Caco-2 (cell line): ENCODE data around the gene ASB3. TPM values are rescaled to one million over a fixed set of nuclear protein-coding genes. Genes with fewer than 3 reads are reported as not detected.

Experiments used
- BruUV-seq: library from RNA; stranded (reverse); fragments of 400-500 nt; replicated peaks from 2 replicates; lab custom pipeline; 2021; lab: Mats Ljungman, UMichigan
- CTCF ChIA-PET: fragments of 300-600 bp; sonication (Branson Sonifier 250); formaldehyde crosslinking; loops from one replicate; lab custom pipeline; 2022; ENCODE audit warnings: antibody characterized with exemption; lab: Charles Lee
- POLR2A ChIA-PET: fragments of 300-600 bp; sonication (Branson Sonifier 250); formaldehyde crosslinking; loops from one replicate; lab custom pipeline; 2022; ENCODE audit warnings: antibody characterized with exemption; lab: Charles Lee
- DNase-seq, 2 experiments: peaks; one replicate each; pipeline versions ENCODE4 v3.0.0 to v3.0.0-alpha.2; 2020 to 2022
- H3K27me3 ChIP-seq: replicated peaks from 2 replicates; pipeline ENCODE4 v1.6.0; 2011; ENCODE audit warnings: low read length; ENCODE audit not compliant: control insufficient read depth, insufficient read depth
- H3K36me3 ChIP-seq: 2 replicates; pipeline ENCODE4 v1.5.1; 2011; ENCODE audit warnings: low read length; ENCODE audit not compliant: control insufficient read depth, insufficient read depth
- H3K4me1 ChIP-seq: fragments of 250-450 bp; sonication (Bioruptor Pico); 2 replicates; pipeline ENCODE4 v1.5.1; 2020; ENCODE audit warnings: mild to moderate bottlenecking
- H3K4me3 ChIP-seq: 2 replicates; pipeline ENCODE4 v1.5.1; 2011; ENCODE audit warnings: low read depth, mild to moderate bottlenecking, control low read depth, low read length
- H3K9me3 ChIP-seq: fragments of 250-450 bp; sonication (Bioruptor Pico); 2 replicates; pipeline ENCODE4 v1.5.1; 2020; ENCODE audit warnings: mild to moderate bottlenecking, moderate library complexity
- H3K27ac Mint-ChIP-seq: one replicate; pipeline ENCODE4 v1.8.0; 2022; ENCODE audit warnings: mixed read lengths; ENCODE audit not compliant: unreplicated experiment
- H3K27me3 Mint-ChIP-seq: one replicate; pipeline ENCODE4 v1.8.0; 2022; ENCODE audit warnings: mixed read lengths; ENCODE audit not compliant: insufficient read depth, unreplicated experiment
- H3K36me3 Mint-ChIP-seq: one replicate; pipeline ENCODE4 v1.8.0; 2022; ENCODE audit warnings: mild to moderate bottlenecking, mixed read lengths; ENCODE audit not compliant: insufficient read depth, unreplicated experiment
- H3K4me1 Mint-ChIP-seq: one replicate; pipeline ENCODE4 v1.8.0; 2022; ENCODE audit warnings: low read depth, mixed read lengths; ENCODE audit not compliant: unreplicated experiment
- H3K4me3 Mint-ChIP-seq: one replicate; pipeline ENCODE4 v1.8.0; 2022; ENCODE audit warnings: mild to moderate bottlenecking, moderate library complexity, mixed read lengths; ENCODE audit not compliant: unreplicated experiment
- H3K9me3 Mint-ChIP-seq: one replicate; pipeline ENCODE4 v1.8.0; 2022; ENCODE audit warnings: mixed read lengths; ENCODE audit not compliant: unreplicated experiment
- CTCF ChIP-seq, 2 experiments: fragments of 200-600 bp in 1 of 2; IDR thresholded peaks; 1 replicate in 1 of 2; 2 replicates in 1 of 2; pipeline versions ENCODE4 v1.5.1 to v1.8.0; 2011 to 2022; ENCODE audit warnings: antibody characterized with exemption in 1 of 2, control low read depth in 1 of 2, inconsistent platforms in 1 of 2, low read depth in 1 of 2, low read length in 1 of 2, mild to moderate bottlenecking in 1 of 2, moderate library complexity in 1 of 2; ENCODE audit not compliant: insufficient read depth in 1 of 2, severe bottlenecking in 1 of 2, unreplicated experiment in 1 of 2
- intact Hi-C: fragments of 100-400 bp; cut with micrococcal nuclease; formaldehyde crosslinking; loops from one replicate; pipeline ENCODE4 v1.10.0; 2022; ENCODE audit not compliant: unreplicated experiment
- total RNA-seq: library from RNA; stranded (reverse); gene quantifications from 2 replicates; pipeline ENCODE4 v1.2.3, GENCODE V29; 2022

The ASB3 gene
- total RNA-seq, 1 experiment from 2014 or later, result 12.9 TPM

GRCh38 chr2:53636596-53636995, 150.2 kb downstream of the ASB3 start:
- Mint-ChIP-seq H3K27me3 (peaks cover 8% of the 10 kb centered on the region), H3K4me3 (no peak overlapping the region), H3K27ac (no peak overlapping the region), H3K9me3 (no peaks in the 10 kb centered on the region), H3K4me1 (no peaks in the 10 kb centered on the region), H3K36me3 (no peaks in the 10 kb centered on the region)
- Histone ChIP-seq H3K4me3 (no peak overlapping the region), H3K9me3 (no peaks in the 10 kb centered on the region), H3K27me3 (no peaks in the 10 kb centered on the region), H3K4me1 (no peaks in the 10 kb centered on the region), H3K36me3 (no peaks in the 10 kb centered on the region)
- BruUV-seq, result no TSS peak
- TF ChIP-seq CTCF (IDR thresholded peaks at IDR 0.05; ENCODE audit: insufficient read depth in 1 of 2, low read depth in 1 of 2, low read length in 1 of 2, severe bottlenecking in 1 of 2, unreplicated experiment in 1 of 2), result no peak
- ChIA-PET POLR2A (no interaction called here), CTCF (no interaction called here)
- intact Hi-C loops, result no loop called here
- DNase-seq, result no peak

GRCh38 chr2:53636109-53636508, 150.6 kb downstream of the ASB3 start:
- H3K36me3 Mint-ChIP-seq, result no peaks in the 10 kb centered on the region
- intact Hi-C loops, result no loop called here
- POLR2A ChIA-PET, result no interaction called here
- H3K4me1 Mint-ChIP-seq, result no peaks in the 10 kb centered on the region
- no peaks in the 10 kb centered on the region for H3K9me3 Mint-ChIP-seq
- no peak overlapping the region for H3K4me3 Mint-ChIP-seq
- Histone ChIP-seq H3K4me3 (no peak overlapping the region), H3K9me3 (no peaks in the 10 kb centered on the region), H3K4me1 (no peaks in the 10 kb centered on the region), H3K36me3 (no peaks in the 10 kb centered on the region), H3K27me3 (no peaks in the 10 kb centered on the region)
- H3K27ac Mint-ChIP-seq, result no peak overlapping the region
- no peak for DNase-seq
- CTCF ChIA-PET, result no interaction called here
- no TSS peak for BruUV-seq
- no peak for TF ChIP-seq CTCF (IDR thresholded peaks at IDR 0.05; ENCODE audit: insufficient read depth in 1 of 2, low read depth in 1 of 2, low read length in 1 of 2, severe bottlenecking in 1 of 2, unreplicated experiment in 1 of 2)
- peaks cover 8% of the 10 kb centered on the region for H3K27me3 Mint-ChIP-seq

GRCh38 chr2:53635694-53636093, 151.1 kb downstream of the ASB3 start:
- Mint-ChIP-seq H3K4me3 (no peak overlapping the region), H3K27ac (no peak overlapping the region), H3K4me1 (no peaks in the 10 kb centered on the region), H3K9me3 (no peaks in the 10 kb centered on the region), H3K27me3 (peaks cover 8% of the 10 kb centered on the region), H3K36me3 (no peaks in the 10 kb centered on the region)
- no TSS peak for BruUV-seq
- intact Hi-C loops, result no loop called here
- Histone ChIP-seq H3K9me3 (no peaks in the 10 kb centered on the region), H3K4me3 (no peak overlapping the region), H3K27me3 (no peaks in the 10 kb centered on the region), H3K4me1 (no peaks in the 10 kb centered on the region), H3K36me3 (no peaks in the 10 kb centered on the region)
- DNase-seq, result no peak
- TF ChIP-seq CTCF (IDR thresholded peaks at IDR 0.05; ENCODE audit: insufficient read depth in 1 of 2, low read depth in 1 of 2, low read length in 1 of 2, severe bottlenecking in 1 of 2, unreplicated experiment in 1 of 2), result no peak
- ChIA-PET CTCF (no interaction called here), POLR2A (no interaction called here)
